Nephron progenitor cell (in vitro differentiated cells): ENCODE data around the gene ZBTB7B.

Source experiments
- DNase-seq: peaks from one replicate; pipeline ENCODE4 v3.0.0; 2021
- H3K27ac Mint-ChIP-seq: 2 replicates; pipeline ENCODE4 v1.8.0; 2021; ENCODE audit warnings: mild to moderate bottlenecking, moderate library complexity, mixed read lengths
- H3K27me3 Mint-ChIP-seq: 2 replicates; pipeline ENCODE4 v1.8.0; 2021; ENCODE audit warnings: mild to moderate bottlenecking, low read depth, mixed read lengths; ENCODE audit not compliant: poor library complexity
- H3K36me3 Mint-ChIP-seq: 2 replicates; pipeline ENCODE4 v1.8.0; 2021; ENCODE audit warnings: low read depth, mixed read lengths
- H3K4me1 Mint-ChIP-seq: 2 replicates; pipeline ENCODE4 v1.8.0; 2021; ENCODE audit warnings: mixed read lengths
- H3K4me3 Mint-ChIP-seq: 2 replicates; pipeline ENCODE4 v1.8.0; 2021; ENCODE audit warnings: mild to moderate bottlenecking, moderate library complexity, mixed read lengths
- H3K9me3 Mint-ChIP-seq: 2 replicates; pipeline ENCODE4 v1.8.0; 2021; ENCODE audit warnings: mild to moderate bottlenecking, moderate library complexity, mixed read lengths
- TF ChIP-seq, protein P1 (sequence below): fragments of 200-600 bp; sonication (generic); IDR thresholded peaks from 2 replicates; pipeline ENCODE4 v1.5.0; 2021; ENCODE audit warnings: antibody characterized with exemption

ZBTB7B gene

GRCh38 chr1:154956544-154956941 is 46.1 kb upstream of the ZBTB7B start:
- Mint-ChIP-seq H3K27me3 (no peaks in the 10 kb centered on the region), H3K27ac (peak overlapping the region; percentile 100), H3K9me3 (no peaks in the 10 kb centered on the region), H3K4me1 (peaks cover 74% of the 10 kb centered on the region), H3K36me3 (peaks cover 5% of the 10 kb centered on the region), H3K4me3 (peak overlapping the region; percentile 94)
- TF ChIP-seq, protein P1, sequence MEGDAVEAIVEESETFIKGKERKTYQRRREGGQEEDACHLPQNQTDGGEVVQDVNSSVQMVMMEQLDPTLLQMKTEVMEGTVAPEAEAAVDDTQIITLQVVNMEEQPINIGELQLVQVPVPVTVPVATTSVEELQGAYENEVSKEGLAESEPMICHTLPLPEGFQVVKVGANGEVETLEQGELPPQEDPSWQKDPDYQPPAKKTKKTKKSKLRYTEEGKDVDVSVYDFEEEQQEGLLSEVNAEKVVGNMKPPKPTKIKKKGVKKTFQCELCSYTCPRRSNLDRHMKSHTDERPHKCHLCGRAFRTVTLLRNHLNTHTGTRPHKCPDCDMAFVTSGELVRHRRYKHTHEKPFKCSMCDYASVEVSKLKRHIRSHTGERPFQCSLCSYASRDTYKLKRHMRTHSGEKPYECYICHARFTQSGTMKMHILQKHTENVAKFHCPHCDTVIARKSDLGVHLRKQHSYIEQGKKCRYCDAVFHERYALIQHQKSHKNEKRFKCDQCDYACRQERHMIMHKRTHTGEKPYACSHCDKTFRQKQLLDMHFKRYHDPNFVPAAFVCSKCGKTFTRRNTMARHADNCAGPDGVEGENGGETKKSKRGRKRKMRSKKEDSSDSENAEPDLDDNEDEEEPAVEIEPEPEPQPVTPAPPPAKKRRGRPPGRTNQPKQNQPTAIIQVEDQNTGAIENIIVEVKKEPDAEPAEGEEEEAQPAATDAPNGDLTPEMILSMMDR, result no peak
- no peak for DNase-seq

DNA sequence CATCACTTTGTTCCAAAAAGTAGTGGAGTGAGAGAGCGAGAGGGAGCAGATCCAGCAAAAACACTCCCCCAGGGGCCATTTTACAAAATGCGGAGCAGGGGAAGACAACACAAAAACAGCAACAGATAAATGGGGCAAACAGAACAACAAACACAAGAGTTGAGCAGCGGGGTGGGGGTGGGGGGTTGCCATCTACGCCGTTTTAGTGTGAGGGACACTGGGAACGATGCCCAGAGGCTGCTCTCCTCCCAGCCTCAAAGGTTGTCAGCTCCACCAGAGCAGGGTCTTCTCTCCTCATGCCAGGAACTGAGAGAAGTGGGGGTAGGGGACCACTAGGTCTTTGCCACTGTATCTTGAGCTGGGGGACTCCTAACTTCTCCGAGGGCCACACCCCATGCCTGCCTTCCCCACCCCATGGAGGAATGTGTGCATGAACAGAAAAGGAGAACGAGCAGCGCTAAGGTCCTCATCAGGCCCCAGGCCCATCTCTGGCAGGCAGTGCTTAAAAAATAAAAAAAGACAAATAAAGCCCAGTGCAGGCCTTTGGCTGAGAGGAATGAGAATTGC is 45.4 kb upstream of the ZBTB7B start:
- DNase-seq, result no peak
- TF ChIP-seq, protein P1, result no peak
- Mint-ChIP-seq H3K4me3 (peak overlapping the region; percentile 94), H3K9me3 (no peaks in the 10 kb centered on the region), H3K4me1 (peaks cover 72% of the 10 kb centered on the region), H3K36me3 (peaks cover 5% of the 10 kb centered on the region), H3K27ac (peak overlapping the region; percentile 100), H3K27me3 (no peaks in the 10 kb centered on the region)

GRCh38 chr1:154958036-154958435 is 44.6 kb upstream of the ZBTB7B start:
- DNase-seq, result no peak
- H3K27ac Mint-ChIP-seq, result peak overlapping the region; percentile 64
- H3K4me1 Mint-ChIP-seq, result peaks cover 72% of the 10 kb centered on the region
- no peaks in the 10 kb centered on the region for H3K9me3 Mint-ChIP-seq
- TF ChIP-seq, protein P1, result no peak
- no peaks in the 10 kb centered on the region for H3K27me3 Mint-ChIP-seq
- no peak overlapping the region for H3K4me3 Mint-ChIP-seq
- peaks cover 5% of the 10 kb centered on the region for H3K36me3 Mint-ChIP-seq

- Mint-ChIP-seq H3K27ac (no peak overlapping the region), H3K4me1 (peaks cover 71% of the 10 kb centered on the region)
Observed at GRCh38 chr1:154958681-154959425, 43.7 kb upstream of the ZBTB7B start.

DNA sequence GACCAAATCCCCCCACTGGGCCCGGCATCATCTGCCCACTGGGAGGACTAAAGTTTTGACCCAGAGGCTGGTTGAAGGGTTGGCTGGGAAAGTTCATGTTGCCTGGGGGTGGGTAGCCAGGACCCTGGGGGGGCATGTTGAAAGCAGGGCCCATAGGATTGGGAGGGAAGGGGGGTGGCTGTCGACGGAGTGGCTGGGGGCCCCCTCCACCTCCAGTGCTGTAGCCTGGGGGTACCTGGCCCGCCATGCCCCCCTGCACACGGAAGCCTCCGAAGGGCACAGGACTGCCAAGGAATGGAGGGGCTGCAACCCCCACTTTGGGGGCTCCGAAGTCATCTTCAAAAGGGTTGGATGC is 43.2 kb upstream of the ZBTB7B start:
- TF ChIP-seq, protein P1, result no peak
- peak overlapping the region; percentile 97 for H3K4me3 Mint-ChIP-seq
- H3K36me3 Mint-ChIP-seq, result peaks cover 12% of the 10 kb centered on the region
- H3K27me3 Mint-ChIP-seq, result no peaks in the 10 kb centered on the region
- DNase-seq, result no peak
- no peaks in the 10 kb centered on the region for H3K9me3 Mint-ChIP-seq
- H3K27ac Mint-ChIP-seq, result no peak overlapping the region
- H3K4me1 Mint-ChIP-seq, result peaks cover 69% of the 10 kb centered on the region

More at GRCh38 chr1:154958681-154959425, 43.7 kb upstream of the ZBTB7B start:
- peak overlapping the region; percentile 16 for H3K4me3 Mint-ChIP-seq
- TF ChIP-seq, protein P1, result no peak
- H3K9me3 Mint-ChIP-seq, result no peaks in the 10 kb centered on the region
- H3K27me3 Mint-ChIP-seq, result no peaks in the 10 kb centered on the region
- peaks cover 9% of the 10 kb centered on the region for H3K36me3 Mint-ChIP-seq
- no peak for DNase-seq
